Measurements from ENCODE around the gene HEATR1. TPM values are rescaled to one million over a fixed set of nuclear protein-coding genes. Genes with fewer than 3 reads are reported as not detected.
"Not testable (repeated sequence)": the region's sequence is repeated elsewhere in the genome, so short reads cannot be mapped to it uniquely, and the experiment has no call there.

HEATR1 gene
- total and polyA plus RNA-seq, 4 donors, result 4.2 to 37.5 (median 19.6) TPM

- H3K27me3 ChIP-seq (ENCODE audit: control insufficient read depth in 3 of 3, insufficient read depth in 3 of 3, low read length in 2 of 3), result no peaks in the 10 kb centered on the region
- no peak for TF ChIP-seq CTCF (IDR thresholded peaks at IDR 0.05; ENCODE audit: control extremely low read depth, extremely low read depth)
- H3K9ac ChIP-seq (ENCODE audit: insufficient read depth in 1 of 2, low read length in 2 of 2), result no peak overlapping the region
- DNase-seq (no peak), ATAC-seq (ENCODE audit: insufficient read depth, low FRiP score) (no peak)
- whole genome bisulfite sequencing, 2 donors, result 92 to 93% methylated on average over 1 of the region's 1 CpG
- H3K9me3 ChIP-seq (ENCODE audit: control insufficient read depth in 4 of 4, insufficient read depth in 3 of 4, low read length in 3 of 4), result no peaks in the 10 kb centered on the region
- no peaks in the 10 kb centered on the region for H3K36me3 ChIP-seq (ENCODE audit: control insufficient read depth in 4 of 4, insufficient read depth in 4 of 4, low read length in 4 of 4)
- H3K4me3 ChIP-seq, result no peak overlapping the region
- no peaks in the 10 kb centered on the region for H3K4me1 ChIP-seq (ENCODE audit: control insufficient read depth in 5 of 5, insufficient read depth in 5 of 5, low read length in 5 of 5)
- H3K27ac ChIP-seq (ENCODE audit: low read depth in 1 of 2, low read length in 1 of 2), result no peak overlapping the region
Observed at GRCh38 chr1:236612349-236612748, 8.0 kb upstream of the HEATR1 start.

- 12 to 16% methylated on average over 5 of the region's 5 CpGs for WGBS, 2 donors
- peaks cover 0 to 4% (median 0%) of the 10 kb centered on the region in 5 donors for H3K4me1 ChIP-seq (ENCODE audit: control insufficient read depth in 5 of 5, insufficient read depth in 5 of 5, low read length in 5 of 5)
- ATAC-seq (ENCODE audit: insufficient read depth, low FRiP score) (no peak), DNase-seq (peak; percentile 69 to 79 (median 74))
- no peaks in the 10 kb centered on the region for H3K36me3 ChIP-seq (ENCODE audit: control insufficient read depth in 4 of 4, insufficient read depth in 4 of 4, low read length in 4 of 4)
- no peak overlapping the region for H3K4me3 ChIP-seq
- peak; percentile 17 for TF ChIP-seq CTCF (IDR thresholded peaks at IDR 0.05; ENCODE audit: control extremely low read depth, extremely low read depth)
- H3K27ac ChIP-seq (ENCODE audit: low read depth in 1 of 2, low read length in 1 of 2), result no peak overlapping the region
- H3K27me3 ChIP-seq (ENCODE audit: control insufficient read depth in 3 of 3, insufficient read depth in 3 of 3, low read length in 2 of 3), result no peaks in the 10 kb centered on the region
- H3K9ac ChIP-seq (ENCODE audit: insufficient read depth in 1 of 2, low read length in 2 of 2), result no peak overlapping the region
- H3K9me3 ChIP-seq (ENCODE audit: control insufficient read depth in 4 of 4, insufficient read depth in 3 of 4, low read length in 3 of 4), result no peaks in the 10 kb centered on the region
Observed at GRCh38 chr1:236608930-236609726, 4.8 kb upstream of the HEATR1 start.

- H3K9me3 ChIP-seq (ENCODE audit: control insufficient read depth in 4 of 4, insufficient read depth in 3 of 4, low read length in 3 of 4); H3K9ac ChIP-seq (ENCODE audit: insufficient read depth in 1 of 2, low read length in 2 of 2); H3K27me3 ChIP-seq (ENCODE audit: control insufficient read depth in 3 of 3, insufficient read depth in 3 of 3, low read length in 2 of 3); DNase-seq; H3K27ac ChIP-seq (ENCODE audit: low read depth in 1 of 2, low read length in 1 of 2); H3K36me3 ChIP-seq (ENCODE audit: control insufficient read depth in 4 of 4, insufficient read depth in 4 of 4, low read length in 4 of 4); ATAC-seq (ENCODE audit: insufficient read depth, low FRiP score); H3K4me3 ChIP-seq: not testable (repeated sequence)
- H3K4me1 ChIP-seq (ENCODE audit: control insufficient read depth in 5 of 5, insufficient read depth in 5 of 5, low read length in 5 of 5), result peaks cover 0 to 13% (median 3%) of the 10 kb centered on the region in 5 donors
- 96% methylated on average over 10 of the region's 10 CpGs for WGBS, 2 donors
Observed at GRCh38 chr1:236607597-236607996, 3.3 kb upstream of the HEATR1 start.

- H3K27ac ChIP-seq (ENCODE audit: low read depth in 1 of 2, low read length in 1 of 2), result peak overlapping the region; percentile 85 to 91
- DNase-seq, result peak in 1 of 3 donors; percentile 9
- 71% methylated on average over 34 of the region's 34 CpGs for WGBS, 2 donors
Observed at GRCh38 chr1:236604905-236605806, 840 bp upstream of the HEATR1 start.

More at GRCh38 chr1:236604905-236605806, 840 bp upstream of the HEATR1 start:
- Histone ChIP-seq H3K9me3 (ENCODE audit: control insufficient read depth in 4 of 4, insufficient read depth in 3 of 4, low read length in 3 of 4) (no peaks in the 10 kb centered on the region), H3K4me3 (peak overlapping the region; percentile 80), H3K27me3 (ENCODE audit: control insufficient read depth in 3 of 3, insufficient read depth in 3 of 3, low read length in 2 of 3) (no peaks in the 10 kb centered on the region), H3K9ac (ENCODE audit: insufficient read depth in 1 of 2, low read length in 2 of 2) (peak overlapping the region; percentile 46 to 92), H3K4me1 (ENCODE audit: control insufficient read depth in 5 of 5, insufficient read depth in 5 of 5, low read length in 5 of 5) (peaks cover 0 to 13% (median 3%) of the 10 kb centered on the region in 5 donors), H3K36me3 (ENCODE audit: control insufficient read depth in 4 of 4, insufficient read depth in 4 of 4, low read length in 4 of 4) (peaks cover 0 to 5% (median under 1%) of the 10 kb centered on the region in 4 donors)
- TF ChIP-seq CTCF (IDR thresholded peaks at IDR 0.05; ENCODE audit: control extremely low read depth, extremely low read depth), result no peak
- ATAC-seq (ENCODE audit: insufficient read depth, low FRiP score), result no peak
